NCI-H446 treated with DMSO at 0.1 percent for 48 hours (cell line): ENCODE results near the gene B4GALT4.

Experiments
- DNase-seq: peaks from one replicate; lab custom pipeline; 2025; lab: John Stamatoyannopoulos, UW

B4GALT4 gene

GRCh38 chr3:119237299-119237698 lies 3.4 kb downstream of the B4GALT4 start:
- no peak for DNase-seq

- DNase-seq = no peak
These were observed 3.9 kb downstream of the B4GALT4 start for GRCh38 chr3:119236756-119237155.

- no peak for DNase-seq
These were observed 5.5 kb downstream of the B4GALT4 start for GRCh38 chr3:119235151-119235550.

- DNase-seq = no peak
These were observed 6.1 kb downstream of the B4GALT4 start for GRCh38 chr3:119234610-119235009.

- no peak for DNase-seq
These were observed 9.9 kb downstream of the B4GALT4 start for GRCh38 chr3:119230745-119231144.

GRCh38 chr3:119230071-119230470 lies 10.6 kb downstream of the B4GALT4 start:
- no peak for DNase-seq

GRCh38 chr3:119229190-119229589 lies 11.5 kb downstream of the B4GALT4 start:
- DNase-seq = no peak

GRCh38 chr3:119228373-119229145 lies 12.1 kb downstream of the B4GALT4 start:
- no peak for DNase-seq

- no peak for DNase-seq
These were observed 13.4 kb downstream of the B4GALT4 start for GRCh38 chr3:119227070-119227850.

GRCh38 chr3:119225121-119225520 lies 15.6 kb downstream of the B4GALT4 start:
- DNase-seq = no peak

GRCh38 chr3:119223511-119223910 lies 17.2 kb downstream of the B4GALT4 start:
- DNase-seq = no peak

- no peak for DNase-seq
These were observed 18.3 kb downstream of the B4GALT4 start for GRCh38 chr3:119222391-119222790.

GRCh38 chr3:119221779-119222320 lies 18.8 kb downstream of the B4GALT4 start:
- DNase-seq = no peak

GRCh38 chr3:119220970-119221667 lies 19.6 kb downstream of the B4GALT4 start:
- DNase-seq = no peak

- no peak for DNase-seq
These were observed 20.5 kb downstream of the B4GALT4 start for GRCh38 chr3:119220198-119220597.

- DNase-seq = no peak
These were observed 21.6 kb downstream of the B4GALT4 start for GRCh38 chr3:119219069-119219468.

GRCh38 chr3:119211803-119212202 lies 28.9 kb downstream of the B4GALT4 start:
- no peak for DNase-seq

- no peak for DNase-seq
These were observed 29.5 kb downstream of the B4GALT4 start for GRCh38 chr3:119211193-119211592.

- no peak for DNase-seq
These were observed 33.2 kb downstream of the B4GALT4 start for GRCh38 chr3:119207512-119207875.

GRCh38 chr3:119206611-119207511 lies 33.8 kb downstream of the B4GALT4 start:
- DNase-seq = peak; percentile 31

GRCh38 chr3:119205685-119206084 lies 35.0 kb downstream of the B4GALT4 start:
- no peak for DNase-seq
